ENCODE measurements around the gene DPYSL5.

DPYSL5 gene

DNA sequence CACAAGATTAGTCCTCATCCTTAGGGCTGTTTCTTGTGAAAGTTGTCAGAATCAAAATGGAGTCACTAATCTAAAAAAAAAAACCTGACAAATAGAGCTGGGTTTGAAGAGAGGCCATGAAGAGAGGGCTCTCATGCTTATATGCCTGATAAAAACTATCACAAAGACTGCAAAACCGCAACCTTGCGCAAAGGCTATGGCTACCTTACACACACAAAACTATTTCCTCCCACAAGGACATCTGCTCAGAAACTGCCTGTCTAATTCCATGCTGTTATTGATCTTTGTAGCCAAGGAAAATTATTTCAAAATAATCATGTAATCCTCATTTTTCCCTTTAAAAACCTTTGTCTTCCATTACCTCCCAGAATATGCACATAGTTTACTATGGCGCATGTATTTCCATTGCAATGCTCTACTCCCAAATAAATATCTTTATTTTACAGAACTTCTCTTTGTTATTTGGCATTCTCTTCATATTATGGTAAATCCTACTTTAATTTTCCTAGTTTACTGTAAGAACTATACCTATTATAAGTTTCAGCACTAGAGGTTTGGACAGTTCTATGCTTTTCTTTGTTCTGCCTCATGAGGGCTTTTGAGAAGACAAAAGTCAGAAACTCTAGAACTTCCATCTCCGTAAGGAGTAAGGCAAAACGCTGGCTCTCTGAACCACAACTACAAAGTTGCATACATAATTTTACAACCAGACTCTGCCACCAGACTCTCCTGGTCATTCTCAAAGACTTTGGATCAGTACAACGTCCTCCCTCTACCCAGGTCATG, 9.6 kb upstream of the DPYSL5 start:
- no peak overlapping the region for H3K27ac ChIP-seq (ENCODE audit: low read length)
- no peaks in the 10 kb centered on the region for H3K36me3 ChIP-seq (replicated peaks; ENCODE audit: low read depth, low read length)
- no peaks in the 10 kb centered on the region for H3K9me3 ChIP-seq (ENCODE audit: insufficient read depth, low read length)
- no peaks in the 10 kb centered on the region for H3K79me2 ChIP-seq (ENCODE audit: low read length)
- H3K27me3 ChIP-seq (ENCODE audit: low read depth, low read length): peaks cover 26% of the 10 kb centered on the region
- TF ChIP-seq, protein P1, sequence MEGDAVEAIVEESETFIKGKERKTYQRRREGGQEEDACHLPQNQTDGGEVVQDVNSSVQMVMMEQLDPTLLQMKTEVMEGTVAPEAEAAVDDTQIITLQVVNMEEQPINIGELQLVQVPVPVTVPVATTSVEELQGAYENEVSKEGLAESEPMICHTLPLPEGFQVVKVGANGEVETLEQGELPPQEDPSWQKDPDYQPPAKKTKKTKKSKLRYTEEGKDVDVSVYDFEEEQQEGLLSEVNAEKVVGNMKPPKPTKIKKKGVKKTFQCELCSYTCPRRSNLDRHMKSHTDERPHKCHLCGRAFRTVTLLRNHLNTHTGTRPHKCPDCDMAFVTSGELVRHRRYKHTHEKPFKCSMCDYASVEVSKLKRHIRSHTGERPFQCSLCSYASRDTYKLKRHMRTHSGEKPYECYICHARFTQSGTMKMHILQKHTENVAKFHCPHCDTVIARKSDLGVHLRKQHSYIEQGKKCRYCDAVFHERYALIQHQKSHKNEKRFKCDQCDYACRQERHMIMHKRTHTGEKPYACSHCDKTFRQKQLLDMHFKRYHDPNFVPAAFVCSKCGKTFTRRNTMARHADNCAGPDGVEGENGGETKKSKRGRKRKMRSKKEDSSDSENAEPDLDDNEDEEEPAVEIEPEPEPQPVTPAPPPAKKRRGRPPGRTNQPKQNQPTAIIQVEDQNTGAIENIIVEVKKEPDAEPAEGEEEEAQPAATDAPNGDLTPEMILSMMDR (IDR thresholded peaks at IDR 0.05; ENCODE audit: low read depth, low read length): no peak
- TF ChIP-seq EZH2phosphoT487 (IDR thresholded peaks at IDR 0.05; ENCODE audit: low read depth): no peak
- no peak overlapping the region for H3K9ac ChIP-seq (ENCODE audit: low read length)
- H4K20me1 ChIP-seq (ENCODE audit: insufficient read depth, low read length): no peaks in the 10 kb centered on the region
- H2AFZ ChIP-seq (ENCODE audit: low read depth, low read length): no peak overlapping the region
- H3K4me3 ChIP-seq (ENCODE audit: low read length): no peak overlapping the region
- H3K4me2 ChIP-seq (ENCODE audit: low read length): no peak overlapping the region
- no peaks in the 10 kb centered on the region for H3K4me1 ChIP-seq (ENCODE audit: low read length)

DNA sequence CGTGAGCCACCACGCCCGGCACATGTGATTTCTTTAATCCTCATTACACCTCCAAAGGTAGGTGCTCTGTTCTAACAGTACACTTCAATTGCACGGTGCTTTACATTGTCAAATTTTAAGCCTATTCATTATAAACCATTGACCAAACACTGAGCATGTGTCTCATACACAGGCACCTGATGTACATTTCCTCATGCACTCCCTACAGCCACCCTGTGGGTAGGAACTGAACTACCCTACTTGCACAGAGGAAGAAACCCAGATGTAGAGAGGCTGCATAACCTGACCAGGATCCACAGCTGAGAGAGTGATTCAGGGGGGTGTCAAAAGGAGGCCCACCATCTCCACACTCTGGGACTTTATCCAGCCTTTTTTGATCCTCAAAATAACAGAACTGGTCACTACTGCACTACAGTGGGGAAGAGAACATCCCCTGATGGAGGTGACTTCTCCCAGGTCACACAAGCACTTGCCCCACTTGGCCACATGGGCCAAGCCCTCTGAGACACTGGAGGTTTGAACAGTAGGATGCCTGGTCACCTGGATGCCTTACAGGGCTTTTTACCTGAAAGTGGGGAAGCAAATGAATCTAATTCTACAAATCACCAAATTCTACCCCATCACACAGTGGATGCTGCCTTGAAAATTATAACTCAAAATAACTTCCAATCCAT, 6.9 kb upstream of the DPYSL5 start:
- H2AFZ ChIP-seq (ENCODE audit: low read depth, low read length): no peak overlapping the region
- H3K4me2 ChIP-seq (ENCODE audit: low read length): no peak overlapping the region
- no peaks in the 10 kb centered on the region for H3K9me3 ChIP-seq (ENCODE audit: insufficient read depth, low read length)
- H3K4me3 ChIP-seq (ENCODE audit: low read length): no peak overlapping the region
- no peaks in the 10 kb centered on the region for H3K4me1 ChIP-seq (ENCODE audit: low read length)
- no peaks in the 10 kb centered on the region for H4K20me1 ChIP-seq (ENCODE audit: insufficient read depth, low read length)
- no peaks in the 10 kb centered on the region for H3K79me2 ChIP-seq (ENCODE audit: low read length)
- H3K9ac ChIP-seq (ENCODE audit: low read length): no peak overlapping the region
- H3K27me3 ChIP-seq (ENCODE audit: low read depth, low read length): peaks cover 33% of the 10 kb centered on the region
- no peaks in the 10 kb centered on the region for H3K36me3 ChIP-seq (replicated peaks; ENCODE audit: low read depth, low read length)
- no peak overlapping the region for H3K27ac ChIP-seq (ENCODE audit: low read length)
- no peak for TF ChIP-seq EZH2phosphoT487 (IDR thresholded peaks at IDR 0.05; ENCODE audit: low read depth)
- TF ChIP-seq, protein P1 (IDR thresholded peaks at IDR 0.05; ENCODE audit: low read depth, low read length): no peak

DNA sequence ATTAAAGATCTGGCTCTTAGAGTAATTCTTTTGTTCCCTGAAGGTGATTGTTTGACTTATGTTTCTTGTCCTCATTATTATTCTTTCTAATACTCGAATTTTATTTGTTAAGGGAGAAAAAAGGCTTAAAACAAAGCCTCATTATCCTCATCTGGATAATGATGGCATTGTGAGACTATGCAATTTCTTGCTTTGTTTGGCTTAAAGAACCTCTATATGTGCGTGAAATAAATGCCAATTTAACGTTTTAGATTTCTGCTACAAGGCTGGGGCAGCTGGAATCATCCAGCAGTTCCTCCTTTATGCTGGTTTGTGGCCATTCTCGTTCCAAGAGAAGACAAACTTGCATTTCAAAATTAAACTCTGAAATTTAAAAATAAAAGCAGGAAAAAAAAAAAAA, 4.9 kb upstream of the DPYSL5 start:
- Histone ChIP-seq H3K27me3 (ENCODE audit: low read depth, low read length) (peaks cover 22% of the 10 kb centered on the region), H3K9me3 (ENCODE audit: insufficient read depth, low read length) (no peaks in the 10 kb centered on the region)
- TF ChIP-seq EZH2phosphoT487 (IDR thresholded peaks at IDR 0.05; ENCODE audit: low read depth): no peak
- TF ChIP-seq, protein P1 (IDR thresholded peaks at IDR 0.05; ENCODE audit: low read depth, low read length): no peak

DNA sequence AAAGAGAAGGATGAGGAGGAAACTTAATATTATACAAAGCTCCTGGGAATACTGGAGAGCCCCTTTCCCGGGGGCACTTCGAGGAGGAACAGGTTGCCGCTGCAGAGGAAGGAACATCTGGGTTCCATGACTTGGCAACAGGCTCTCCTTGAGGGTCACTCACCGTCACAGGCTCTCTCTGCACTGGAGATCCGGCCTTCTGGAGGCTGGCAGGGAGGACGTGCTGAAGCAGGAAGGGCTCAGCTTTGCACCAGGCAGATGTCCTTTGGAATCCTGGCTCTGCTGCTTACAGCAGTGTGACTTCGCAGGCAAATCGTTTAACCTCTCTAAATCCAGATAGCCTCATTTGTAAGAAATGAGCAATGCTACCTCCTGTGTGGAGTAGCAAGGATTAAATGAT, 2.9 kb upstream of the DPYSL5 start:
- no peak overlapping the region for H3K4me2 ChIP-seq (ENCODE audit: low read length)
- H2AFZ ChIP-seq (ENCODE audit: low read depth, low read length): no peak overlapping the region
- no peaks in the 10 kb centered on the region for H3K36me3 ChIP-seq (replicated peaks; ENCODE audit: low read depth, low read length)
- H3K79me2 ChIP-seq (ENCODE audit: low read length): no peaks in the 10 kb centered on the region
- H3K27me3 ChIP-seq (ENCODE audit: low read depth, low read length): peaks cover 20% of the 10 kb centered on the region
- TF ChIP-seq EZH2phosphoT487 (IDR thresholded peaks at IDR 0.05; ENCODE audit: low read depth): no peak
- TF ChIP-seq, protein P1 (IDR thresholded peaks at IDR 0.05; ENCODE audit: low read depth, low read length): no peak
- H3K9me3 ChIP-seq (ENCODE audit: insufficient read depth, low read length): no peaks in the 10 kb centered on the region
- H3K4me3 ChIP-seq (ENCODE audit: low read length): no peak overlapping the region
- H3K27ac ChIP-seq (ENCODE audit: low read length): no peak overlapping the region
- H4K20me1 ChIP-seq (ENCODE audit: insufficient read depth, low read length): no peaks in the 10 kb centered on the region
- no peak overlapping the region for H3K9ac ChIP-seq (ENCODE audit: low read length)
- H3K4me1 ChIP-seq (ENCODE audit: low read length): 0 out of 2 replicates have a peak, but pooled peaks cover 4% of the 10 kb centered on the region

More for the DNA sequence above, 4.9 kb upstream of the DPYSL5 start:
- Histone ChIP-seq H3K9ac (ENCODE audit: low read length) (no peak overlapping the region), H3K27ac (ENCODE audit: low read length) (no peak overlapping the region), H3K4me2 (ENCODE audit: low read length) (no peak overlapping the region), H3K4me3 (ENCODE audit: low read length) (no peak overlapping the region), H2AFZ (ENCODE audit: low read depth, low read length) (no peak overlapping the region), H3K4me1 (ENCODE audit: low read length) (0 out of 2 replicates have a peak, but pooled peaks cover 4% of the 10 kb centered on the region), H3K36me3 (replicated peaks; ENCODE audit: low read depth, low read length) (no peaks in the 10 kb centered on the region), H3K79me2 (ENCODE audit: low read length) (no peaks in the 10 kb centered on the region), H4K20me1 (ENCODE audit: insufficient read depth, low read length) (no peaks in the 10 kb centered on the region)
